ENCODE measurements around the gene IFNG-AS1.

IFNG-AS1 gene

DNA sequence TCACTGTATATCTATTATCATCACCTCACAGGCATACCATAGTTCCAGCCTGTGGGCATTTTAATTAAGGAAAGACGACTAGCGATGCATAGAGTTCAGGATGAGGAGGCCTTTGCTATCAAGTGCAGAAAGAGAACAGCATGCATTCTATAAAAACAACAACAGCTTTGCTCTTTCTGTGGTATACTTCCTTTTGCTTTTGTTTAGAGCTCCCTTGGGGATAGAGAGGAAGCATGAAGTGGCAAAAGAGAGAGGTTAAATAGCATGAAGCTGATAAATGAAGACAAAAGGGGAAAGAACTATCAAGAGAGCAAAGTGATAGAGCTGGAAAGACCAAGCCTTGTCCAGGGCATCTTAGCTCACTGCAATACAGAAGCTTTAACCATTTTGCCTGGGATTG is 23.5 kb downstream of the IFNG-AS1 start:
- TF ChIP-seq CTCF (IDR thresholded peaks at IDR 0.05; ENCODE audit: low read depth, low read length, missing control alignments): no peak
- H3K4me3 ChIP-seq (ENCODE audit: low read depth, low read length): no peak overlapping the region
- DNase-seq (ENCODE audit: low read depth): no peak

- no peak for DNase-seq (ENCODE audit: low read depth)
Observed at GRCh38 chr12:68013181-68013580, 23.9 kb downstream of the IFNG-AS1 start.

GRCh38 chr12:68016136-68016535 is 26.9 kb downstream of the IFNG-AS1 start:
- TF ChIP-seq CTCF (IDR thresholded peaks at IDR 0.05; ENCODE audit: low read depth, low read length, missing control alignments): no peak
- no peak overlapping the region for H3K4me3 ChIP-seq (ENCODE audit: low read depth, low read length)
- no peak for DNase-seq (ENCODE audit: low read depth)

More at GRCh38 chr12:68013181-68013580, 23.9 kb downstream of the IFNG-AS1 start:
- H3K4me3 ChIP-seq (ENCODE audit: low read depth, low read length): no peak overlapping the region
- no peak for TF ChIP-seq CTCF (IDR thresholded peaks at IDR 0.05; ENCODE audit: low read depth, low read length, missing control alignments)

GRCh38 chr12:68018315-68018714 is 29.1 kb downstream of the IFNG-AS1 start:
- DNase-seq (ENCODE audit: low read depth): no peak
- no peak for TF ChIP-seq CTCF (IDR thresholded peaks at IDR 0.05; ENCODE audit: low read depth, low read length, missing control alignments)
- no peak overlapping the region for H3K4me3 ChIP-seq (ENCODE audit: low read depth, low read length)

DNA sequence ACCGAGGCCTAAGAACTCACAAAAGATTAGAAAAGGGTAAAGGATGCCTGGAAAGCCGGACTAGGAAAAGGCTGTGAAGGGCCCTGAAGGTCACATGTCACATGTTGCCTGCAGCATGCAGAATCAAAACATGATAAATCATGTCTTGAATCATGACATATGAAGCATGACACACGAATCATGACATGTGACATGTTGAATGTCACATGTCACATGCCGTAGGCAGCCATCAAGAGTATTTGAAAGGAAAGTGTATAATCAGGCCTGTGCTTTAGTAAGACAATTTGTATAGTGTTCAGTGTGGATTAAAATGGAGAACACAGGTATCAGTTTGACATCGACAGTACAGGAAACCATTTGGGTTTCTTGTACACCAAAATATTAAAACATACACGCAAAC is 30.8 kb downstream of the IFNG-AS1 start:
- DNase-seq (ENCODE audit: low read depth): no peak
- no peak overlapping the region for H3K4me3 ChIP-seq (ENCODE audit: low read depth, low read length)
- no peak for TF ChIP-seq CTCF (IDR thresholded peaks at IDR 0.05; ENCODE audit: low read depth, low read length, missing control alignments)

- no peak for DNase-seq (ENCODE audit: low read depth)
- TF ChIP-seq CTCF (IDR thresholded peaks at IDR 0.05; ENCODE audit: low read depth, low read length, missing control alignments): no peak
- H3K4me3 ChIP-seq (ENCODE audit: low read depth, low read length): no peak overlapping the region
Observed at GRCh38 chr12:68020699-68021098, 31.5 kb downstream of the IFNG-AS1 start.

DNA sequence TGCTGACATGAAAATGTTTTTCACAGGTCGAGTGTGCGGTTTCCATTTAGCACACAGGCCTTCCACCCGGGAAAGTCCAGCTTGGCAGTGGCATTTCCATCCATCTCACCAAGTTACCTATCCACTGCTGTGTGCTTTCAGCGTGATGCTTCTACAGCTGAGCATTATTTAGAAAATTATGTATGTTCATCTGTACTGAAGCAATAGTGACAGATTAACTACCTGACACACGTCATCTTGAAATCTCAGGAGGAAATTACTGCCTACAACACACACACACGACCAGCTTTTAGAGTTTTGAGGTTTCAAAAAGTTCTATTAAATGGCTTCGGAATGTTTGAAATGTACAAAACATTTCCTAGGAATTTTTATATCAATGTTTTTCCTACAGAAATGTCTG is 39.4 kb downstream of the IFNG-AS1 start:
- TF ChIP-seq CTCF (IDR thresholded peaks at IDR 0.05; ENCODE audit: low read depth, low read length, missing control alignments): no peak
- no peak for DNase-seq (ENCODE audit: low read depth)
- no peak overlapping the region for H3K4me3 ChIP-seq (ENCODE audit: low read depth, low read length)

All from GM12864 (cell line).